Measurements from ENCODE around the gene HACD1.

The HACD1 gene

DNA sequence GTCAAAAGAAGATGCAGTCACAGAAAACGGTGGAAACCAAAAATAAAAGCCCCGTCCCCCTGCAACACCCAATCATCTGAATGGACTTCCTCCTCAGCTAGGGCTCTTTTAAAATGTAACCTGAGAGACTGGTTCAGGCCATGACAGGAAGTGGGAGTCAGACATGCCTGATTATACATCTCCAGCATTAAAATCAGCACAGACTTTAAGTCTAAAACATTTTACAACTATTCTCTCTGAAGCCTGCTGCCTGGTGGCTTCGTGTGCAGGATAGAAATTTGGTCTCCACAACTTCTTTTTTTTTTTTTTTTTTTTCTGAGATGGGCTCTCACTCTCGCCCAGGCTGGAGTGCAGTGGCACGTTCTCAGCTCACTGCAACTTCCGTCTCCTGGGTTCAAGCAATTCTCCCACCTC is 30.3 kb downstream of the HACD1 start:
- Histone ChIP-seq H3K36me3 (ENCODE audit: insufficient read depth, low read length) (no peaks in the 10 kb centered on the region), H3K4me3 (ENCODE audit: low read depth, low read length, poor library complexity, severe bottlenecking) (no peak overlapping the region), H3K4me2 (ENCODE audit: low read length) (no peak overlapping the region; the same call in 1 of the 2 replicates), H3K9me3 (ENCODE audit: low read length) (no peaks in the 10 kb centered on the region), H3K79me2 (ENCODE audit: insufficient read depth, low read length) (no peaks in the 10 kb centered on the region), H4K20me1 (ENCODE audit: insufficient read depth, low read length) (no peaks in the 10 kb centered on the region), H2AFZ (ENCODE audit: low read length) (no peak overlapping the region), H3F3A (ENCODE audit: insufficient read depth, low read length) (no peaks in the 10 kb centered on the region), H3K27me3 (ENCODE audit: insufficient read depth, low read length) (no peaks in the 10 kb centered on the region), H3K4me1 (ENCODE audit: insufficient read depth, low read length, severe bottlenecking) (no peaks in the 10 kb centered on the region), H3K9me2 (ENCODE audit: low read depth, low read length) (no peaks in the 10 kb centered on the region), H3K27ac (ENCODE audit: low read depth, low read length, poor library complexity, severe bottlenecking) (no peak overlapping the region), H3K9ac (ENCODE audit: low read length) (no peak overlapping the region)
- TF ChIP-seq, protein P1, sequence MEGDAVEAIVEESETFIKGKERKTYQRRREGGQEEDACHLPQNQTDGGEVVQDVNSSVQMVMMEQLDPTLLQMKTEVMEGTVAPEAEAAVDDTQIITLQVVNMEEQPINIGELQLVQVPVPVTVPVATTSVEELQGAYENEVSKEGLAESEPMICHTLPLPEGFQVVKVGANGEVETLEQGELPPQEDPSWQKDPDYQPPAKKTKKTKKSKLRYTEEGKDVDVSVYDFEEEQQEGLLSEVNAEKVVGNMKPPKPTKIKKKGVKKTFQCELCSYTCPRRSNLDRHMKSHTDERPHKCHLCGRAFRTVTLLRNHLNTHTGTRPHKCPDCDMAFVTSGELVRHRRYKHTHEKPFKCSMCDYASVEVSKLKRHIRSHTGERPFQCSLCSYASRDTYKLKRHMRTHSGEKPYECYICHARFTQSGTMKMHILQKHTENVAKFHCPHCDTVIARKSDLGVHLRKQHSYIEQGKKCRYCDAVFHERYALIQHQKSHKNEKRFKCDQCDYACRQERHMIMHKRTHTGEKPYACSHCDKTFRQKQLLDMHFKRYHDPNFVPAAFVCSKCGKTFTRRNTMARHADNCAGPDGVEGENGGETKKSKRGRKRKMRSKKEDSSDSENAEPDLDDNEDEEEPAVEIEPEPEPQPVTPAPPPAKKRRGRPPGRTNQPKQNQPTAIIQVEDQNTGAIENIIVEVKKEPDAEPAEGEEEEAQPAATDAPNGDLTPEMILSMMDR (IDR thresholded peaks at IDR 0.05; ENCODE audit: low read length): no peak
- no peak for TF ChIP-seq EZH2 (IDR thresholded peaks at IDR 0.05; ENCODE audit: borderline replicate concordance, low read length)

DNA sequence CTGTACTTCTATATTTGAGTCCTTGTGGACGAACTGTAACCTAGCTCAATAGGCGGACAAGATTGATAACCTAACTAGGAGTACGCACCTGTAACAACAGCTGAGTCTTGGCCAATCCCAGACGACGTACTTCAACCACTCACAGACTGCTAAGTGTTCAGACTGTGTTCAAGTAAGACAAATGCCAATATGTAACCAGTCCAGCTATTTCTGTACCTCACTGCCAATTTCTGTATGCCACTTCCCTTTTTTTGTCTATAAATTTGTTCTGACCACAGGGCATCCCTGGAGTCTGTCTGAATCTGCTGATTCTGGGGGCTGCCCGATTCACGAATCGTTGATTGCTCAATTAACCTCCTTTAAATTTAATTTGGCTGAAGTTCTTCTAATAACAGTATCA is 32.2 kb downstream of the HACD1 start:
- H3K9me2 ChIP-seq (ENCODE audit: low read depth, low read length): no peaks in the 10 kb centered on the region
- no peaks in the 10 kb centered on the region for H3K36me3 ChIP-seq (ENCODE audit: insufficient read depth, low read length)
- H3K27me3 ChIP-seq (ENCODE audit: insufficient read depth, low read length): no peaks in the 10 kb centered on the region
- H2AFZ ChIP-seq (ENCODE audit: low read length): no peak overlapping the region
- H3K9ac ChIP-seq (ENCODE audit: low read length): no peak overlapping the region
- no peak overlapping the region for H3K4me2 ChIP-seq (ENCODE audit: low read length)
- no peak overlapping the region for H3K4me3 ChIP-seq (ENCODE audit: low read depth, low read length, poor library complexity, severe bottlenecking)
- H3K79me2 ChIP-seq (ENCODE audit: insufficient read depth, low read length): no peaks in the 10 kb centered on the region
- no peaks in the 10 kb centered on the region for H3K9me3 ChIP-seq (ENCODE audit: low read length)
- no peaks in the 10 kb centered on the region for H3F3A ChIP-seq (ENCODE audit: insufficient read depth, low read length)
- H3K27ac ChIP-seq (ENCODE audit: low read depth, low read length, poor library complexity, severe bottlenecking): no peak overlapping the region
- no peaks in the 10 kb centered on the region for H3K4me1 ChIP-seq (ENCODE audit: insufficient read depth, low read length, severe bottlenecking)
- TF ChIP-seq, protein P1 (IDR thresholded peaks at IDR 0.05; ENCODE audit: low read length): no peak
- no peak for TF ChIP-seq EZH2 (IDR thresholded peaks at IDR 0.05; ENCODE audit: borderline replicate concordance, low read length)
- H4K20me1 ChIP-seq (ENCODE audit: insufficient read depth, low read length): no peaks in the 10 kb centered on the region

DNA sequence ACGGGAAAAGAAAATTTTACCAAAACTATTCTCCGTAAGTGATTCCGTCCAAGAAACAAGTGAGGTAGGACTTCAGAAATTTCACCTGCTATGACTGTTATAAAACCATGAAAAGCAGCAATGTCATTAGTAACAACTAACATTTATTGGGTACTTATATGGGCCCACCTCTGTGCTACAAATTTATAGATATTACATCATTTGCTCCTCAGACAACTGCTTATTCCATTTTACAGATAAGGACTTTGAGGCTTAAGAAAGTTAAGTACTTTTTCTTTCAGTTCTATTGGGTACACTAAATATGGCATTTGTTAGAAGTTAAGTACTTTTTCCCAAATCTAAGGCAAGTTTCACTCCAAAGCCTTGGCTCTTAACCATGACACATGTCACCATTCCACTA is 36.3 kb downstream of the HACD1 start:
- H3K9ac ChIP-seq (ENCODE audit: low read length): no peak overlapping the region
- TF ChIP-seq, protein P1 (IDR thresholded peaks at IDR 0.05; ENCODE audit: low read length): no peak
- TF ChIP-seq EZH2 (IDR thresholded peaks at IDR 0.05; ENCODE audit: borderline replicate concordance, low read length): no peak
- no peak overlapping the region for H3K4me3 ChIP-seq (ENCODE audit: low read depth, low read length, poor library complexity, severe bottlenecking)
- H3K9me2 ChIP-seq (ENCODE audit: low read depth, low read length): no peaks in the 10 kb centered on the region
- no peaks in the 10 kb centered on the region for H3K79me2 ChIP-seq (ENCODE audit: insufficient read depth, low read length)
- no peaks in the 10 kb centered on the region for H3K4me1 ChIP-seq (ENCODE audit: insufficient read depth, low read length, severe bottlenecking)
- no peaks in the 10 kb centered on the region for H3F3A ChIP-seq (ENCODE audit: insufficient read depth, low read length)
- H4K20me1 ChIP-seq (ENCODE audit: insufficient read depth, low read length): no peaks in the 10 kb centered on the region
- no peaks in the 10 kb centered on the region for H3K36me3 ChIP-seq (ENCODE audit: insufficient read depth, low read length)
- no peak overlapping the region for H3K4me2 ChIP-seq (ENCODE audit: low read length)
- no peak overlapping the region for H3K27ac ChIP-seq (ENCODE audit: low read depth, low read length, poor library complexity, severe bottlenecking)
- no peak overlapping the region for H2AFZ ChIP-seq (ENCODE audit: low read length)
- H3K27me3 ChIP-seq (ENCODE audit: insufficient read depth, low read length): no peaks in the 10 kb centered on the region
- H3K9me3 ChIP-seq (ENCODE audit: low read length): no peaks in the 10 kb centered on the region

All from OCI-LY1 (cell line).